Skeletal muscle satellite cell (primary cell): Measurements from ENCODE around the gene ZMIZ1.

Source experiments
- H3K27me3 ChIP-seq: 2 replicates; pipeline ENCODE4 v1.7.0; 2013; ENCODE audit warnings: low read length; ENCODE audit not compliant: control insufficient read depth, insufficient read depth
- H3K36me3 ChIP-seq: 2 replicates; pipeline ENCODE4 v1.7.0; 2013; ENCODE audit warnings: mild to moderate bottlenecking, control low read depth, low read length; ENCODE audit not compliant: insufficient read depth
- H3K4me1 ChIP-seq: 2 replicates; pipeline ENCODE4 v1.7.0; 2013; ENCODE audit warnings: low read length; ENCODE audit not compliant: control insufficient read depth, insufficient read depth
- H3K4me2 ChIP-seq: 2 replicates; pipeline ENCODE4 v1.7.0; 2013; ENCODE audit warnings: mild to moderate bottlenecking, low read length
- H3K4me3 ChIP-seq: 2 replicates; pipeline ENCODE4 v1.7.0; 2013; ENCODE audit warnings: low read length
- H3K9ac ChIP-seq: 2 replicates; pipeline ENCODE4 v1.7.0; 2013; ENCODE audit warnings: mild to moderate bottlenecking, low read depth, low read length, moderate library complexity
- H3K9me3 ChIP-seq: replicated peaks from 2 replicates; pipeline ENCODE4 v1.7.0; 2013; ENCODE audit warnings: mild to moderate bottlenecking, control low read depth, low read length

Gene ZMIZ1

DNA sequence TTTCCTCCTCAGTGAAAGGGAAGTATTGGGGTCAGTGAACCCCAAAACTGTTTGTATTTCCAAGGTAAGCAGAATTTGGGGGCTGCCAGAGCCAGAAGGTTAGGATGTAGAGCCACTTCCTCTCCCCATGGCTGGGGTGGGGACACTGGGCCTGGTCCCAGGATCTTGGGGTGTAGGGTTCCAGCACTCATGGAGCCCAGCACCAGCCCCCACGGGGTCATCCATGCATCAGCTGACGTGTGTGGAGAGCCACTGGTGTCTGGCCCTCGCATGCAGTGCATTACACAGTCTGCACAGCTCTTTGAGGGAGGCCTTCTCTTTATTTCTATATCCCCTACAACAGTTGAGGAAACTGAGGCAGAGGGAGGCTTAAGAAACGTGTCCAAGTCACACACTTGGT lies 91.4 kb downstream of the ZMIZ1 start:
- Histone ChIP-seq H3K4me1 (peaks cover 89% of the 10 kb centered on the region), H3K4me2 (peak overlapping the region; percentile 56), H3K9ac (peak overlapping the region; percentile 84), H3K27me3 (no peaks in the 10 kb centered on the region), H3K36me3 (peaks cover 39% of the 10 kb centered on the region), H3K9me3 (no peaks in the 10 kb centered on the region), H3K4me3 (no peak overlapping the region)

DNA sequence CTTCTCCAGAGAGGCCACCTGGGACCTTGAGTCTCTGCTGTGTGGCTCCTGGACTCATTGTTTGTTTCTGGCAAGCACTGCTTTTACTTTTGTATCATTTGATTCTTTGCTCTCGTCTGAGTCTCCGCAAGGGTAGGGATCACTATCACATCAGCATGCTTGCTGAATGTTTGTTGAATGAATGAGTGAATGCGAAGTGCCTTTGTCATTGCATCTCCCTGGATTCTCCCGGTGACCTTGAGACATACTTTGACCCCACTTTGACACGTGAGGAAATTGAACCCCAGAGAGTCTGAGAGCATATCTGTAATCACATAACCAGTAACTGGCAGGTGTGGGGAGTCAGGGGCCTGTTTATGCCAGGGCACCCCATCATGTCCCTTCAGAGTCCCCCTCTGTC lies 92.8 kb downstream of the ZMIZ1 start:
- H3K36me3 ChIP-seq, result peaks cover 49% of the 10 kb centered on the region
- H3K4me1 ChIP-seq, result peaks cover 85% of the 10 kb centered on the region
- H3K9me3 ChIP-seq, result no peaks in the 10 kb centered on the region

DNA sequence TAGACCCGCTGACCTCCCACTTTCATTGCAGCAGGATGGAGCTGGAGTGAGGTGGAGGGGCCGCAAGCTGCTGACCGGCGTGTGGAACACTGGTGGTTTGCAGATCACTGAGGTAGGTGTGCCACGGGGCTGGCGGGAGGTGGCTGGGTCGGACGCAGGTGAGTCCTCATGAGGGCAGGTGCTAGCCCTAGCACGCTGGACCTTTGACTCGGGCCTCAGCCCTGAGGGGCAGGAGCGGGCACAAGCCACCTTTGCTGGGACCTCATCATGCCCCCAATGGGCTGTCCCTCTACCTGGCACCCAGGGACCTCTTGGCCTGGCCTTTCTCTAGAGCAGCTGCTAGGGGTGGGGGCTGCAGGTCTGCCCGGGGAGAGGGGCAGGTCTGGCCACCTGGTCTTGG lies 93.3 kb downstream of the ZMIZ1 start:
- H3K4me3 ChIP-seq, result no peak overlapping the region
- H3K9ac ChIP-seq, result no peak overlapping the region
- peaks cover 81% of the 10 kb centered on the region for H3K4me1 ChIP-seq
- no peaks in the 10 kb centered on the region for H3K27me3 ChIP-seq
- no peak overlapping the region for H3K4me2 ChIP-seq
- H3K9me3 ChIP-seq, result no peaks in the 10 kb centered on the region
- H3K36me3 ChIP-seq, result peaks cover 53% of the 10 kb centered on the region

More for the DNA sequence above, 92.8 kb downstream of the ZMIZ1 start:
- Histone ChIP-seq H3K4me2 (no peak overlapping the region), H3K4me3 (no peak overlapping the region), H3K27me3 (no peaks in the 10 kb centered on the region), H3K9ac (no peak overlapping the region)

DNA sequence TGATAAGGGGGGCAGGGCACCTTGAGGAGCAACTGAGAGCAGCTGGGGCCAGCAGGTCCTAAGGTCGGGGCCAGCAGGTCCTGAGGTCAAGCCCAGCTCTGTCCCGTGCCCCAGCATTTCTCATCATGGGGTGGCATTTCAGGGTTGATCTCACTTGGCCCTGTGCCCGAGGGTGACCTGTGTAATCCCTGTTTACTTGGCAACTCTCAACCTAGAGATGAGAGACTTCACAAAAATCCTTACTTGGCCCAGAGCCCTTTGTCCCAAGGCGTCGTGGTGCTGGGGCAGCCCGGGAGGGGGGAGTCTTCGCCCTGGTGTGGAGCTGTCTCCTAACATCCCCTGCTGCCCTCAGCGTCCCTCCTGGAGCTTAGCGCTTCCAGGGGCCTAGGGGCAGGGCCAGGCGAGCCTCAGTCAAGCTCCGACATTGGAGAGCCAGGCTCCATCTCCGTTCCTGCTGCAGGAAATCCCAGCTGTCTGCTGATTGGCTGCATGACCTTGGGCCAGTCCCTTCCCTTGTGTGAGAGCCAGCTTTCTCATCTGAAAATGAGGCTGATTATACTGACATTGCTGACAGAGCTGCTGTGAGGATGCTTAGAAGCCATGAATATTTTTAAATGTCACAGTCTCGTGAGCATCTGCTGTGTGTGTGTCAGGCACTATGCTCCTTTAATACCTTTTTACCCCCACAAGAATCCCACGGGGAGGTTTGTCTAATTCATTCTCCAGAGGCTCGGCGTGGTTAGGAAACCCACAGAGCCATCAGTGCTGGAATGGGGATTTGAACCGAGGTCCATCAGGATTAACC lies 94.3 kb downstream of the ZMIZ1 start:
- peaks cover 70% of the 10 kb centered on the region for H3K4me1 ChIP-seq

DNA sequence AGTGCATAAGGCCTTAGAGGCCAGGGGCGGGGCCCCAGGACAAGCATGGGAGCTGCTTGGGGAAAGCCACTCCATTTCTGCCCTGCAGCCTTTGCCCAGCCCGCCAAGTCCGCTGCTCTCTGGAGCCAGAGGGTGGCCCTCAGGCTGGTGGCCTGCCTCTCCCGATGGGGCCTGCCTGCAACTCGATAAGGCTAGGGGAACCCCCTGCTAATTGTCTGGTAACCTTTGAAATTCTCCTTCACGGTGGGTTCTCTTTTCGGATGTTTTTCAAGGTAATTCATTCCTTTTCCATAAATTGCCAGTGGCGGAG lies 94.9 kb downstream of the ZMIZ1 start:
- H3K36me3 ChIP-seq, result peaks cover 69% of the 10 kb centered on the region
- no peaks in the 10 kb centered on the region for H3K9me3 ChIP-seq
- no peak overlapping the region for H3K9ac ChIP-seq
- no peak overlapping the region for H3K4me2 ChIP-seq
- H3K27me3 ChIP-seq, result no peaks in the 10 kb centered on the region
- H3K4me3 ChIP-seq, result no peak overlapping the region
- H3K4me1 ChIP-seq, result peaks cover 65% of the 10 kb centered on the region

More for the DNA sequence above, 94.3 kb downstream of the ZMIZ1 start:
- H3K9ac ChIP-seq, result no peak overlapping the region
- H3K4me3 ChIP-seq, result no peak overlapping the region
- no peaks in the 10 kb centered on the region for H3K27me3 ChIP-seq
- H3K9me3 ChIP-seq, result no peaks in the 10 kb centered on the region
- peaks cover 64% of the 10 kb centered on the region for H3K36me3 ChIP-seq
- H3K4me2 ChIP-seq, result no peak overlapping the region

DNA sequence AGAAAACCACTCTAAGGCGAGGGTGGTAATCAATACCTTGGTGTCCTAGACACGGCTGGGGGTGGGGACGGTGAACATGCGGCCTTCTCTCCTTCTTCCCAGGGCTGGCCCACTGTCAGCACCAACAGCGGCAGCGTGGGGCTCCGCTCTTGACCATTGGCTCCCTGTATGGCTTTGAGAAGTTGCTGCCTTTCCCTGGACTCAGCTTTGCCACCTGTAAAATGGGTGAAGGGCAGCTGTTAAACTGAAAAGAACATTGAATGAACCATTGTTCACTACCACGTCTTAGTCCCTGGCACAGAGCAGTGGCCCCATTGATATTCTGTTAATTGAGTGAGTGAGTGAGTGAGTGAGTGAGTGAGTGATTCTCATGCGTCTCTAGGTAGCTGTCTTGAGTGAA lies 95.3 kb downstream of the ZMIZ1 start:
- H3K4me1 ChIP-seq, result peaks cover 60% of the 10 kb centered on the region

DNA sequence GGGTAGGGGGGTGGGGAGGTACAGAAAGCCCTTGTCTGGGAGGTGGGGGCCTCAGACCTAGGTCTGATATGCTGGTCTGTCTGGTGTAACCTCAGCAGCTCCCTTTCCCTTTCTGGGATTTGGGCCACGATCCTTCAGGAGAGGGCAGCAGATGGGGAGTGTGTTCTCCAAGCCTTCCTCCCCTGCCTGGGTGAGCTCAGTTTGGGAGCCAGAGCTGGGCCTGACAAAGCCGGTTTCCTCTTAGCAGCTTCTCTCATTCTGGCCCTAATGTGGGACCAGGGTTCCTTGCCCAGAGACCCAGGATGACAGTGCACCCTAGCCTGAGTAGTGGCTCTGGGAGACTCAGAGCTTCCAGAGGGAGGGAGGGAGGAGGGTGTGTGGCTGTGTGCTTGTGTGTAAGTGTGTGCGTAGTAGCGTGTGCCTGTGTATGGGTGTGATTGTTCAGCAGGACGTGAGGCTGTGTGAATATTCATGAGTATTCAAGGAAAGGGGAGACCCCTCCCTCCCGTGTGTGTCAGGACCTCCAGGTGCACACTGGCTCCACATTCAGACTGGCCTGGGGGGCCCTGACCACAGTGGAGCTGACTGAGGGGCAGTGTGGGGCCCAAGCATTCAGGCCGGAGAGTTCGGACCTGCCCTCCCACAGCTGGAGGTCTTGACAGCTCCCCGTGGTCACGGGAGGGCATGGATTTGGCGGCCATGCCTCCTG lies 96.5 kb downstream of the ZMIZ1 start:
- Histone ChIP-seq H3K27me3 (no peaks in the 10 kb centered on the region), H3K4me1 (peaks cover 48% of the 10 kb centered on the region), H3K9me3 (no peaks in the 10 kb centered on the region), H3K36me3 (peaks cover 85% of the 10 kb centered on the region), H3K9ac (no peak overlapping the region), H3K4me2 (no peak overlapping the region), H3K4me3 (no peak overlapping the region)

More for the DNA sequence above, 95.3 kb downstream of the ZMIZ1 start:
- no peaks in the 10 kb centered on the region for H3K9me3 ChIP-seq
- peaks cover 74% of the 10 kb centered on the region for H3K36me3 ChIP-seq
- no peaks in the 10 kb centered on the region for H3K27me3 ChIP-seq
- H3K9ac ChIP-seq, result no peak overlapping the region
- H3K4me2 ChIP-seq, result no peak overlapping the region
- no peak overlapping the region for H3K4me3 ChIP-seq

DNA sequence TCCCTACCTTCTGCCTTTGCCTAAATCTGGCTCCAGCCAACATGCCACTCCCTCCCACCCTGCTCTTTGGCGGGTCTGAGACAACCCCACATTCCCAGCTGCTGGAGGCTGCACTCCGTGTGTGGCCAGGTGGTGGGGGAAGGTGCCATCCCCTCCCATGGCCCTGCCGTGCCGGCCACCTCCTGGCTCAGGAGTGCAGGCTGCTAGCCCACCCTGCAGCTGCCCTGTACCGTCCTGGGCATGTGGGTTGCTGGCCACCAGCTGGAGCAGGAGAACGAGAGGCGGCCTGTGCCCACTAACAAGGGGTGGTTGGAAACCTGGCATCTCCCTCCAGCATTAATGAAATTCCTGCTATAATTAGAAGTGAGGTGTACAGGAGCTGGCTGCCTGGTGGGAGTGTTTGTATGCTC lies 97.6 kb downstream of the ZMIZ1 start:
- peaks cover 93% of the 10 kb centered on the region for H3K36me3 ChIP-seq
- H3K9me3 ChIP-seq, result no peaks in the 10 kb centered on the region
- H3K4me1 ChIP-seq, result peaks cover 38% of the 10 kb centered on the region
- no peak overlapping the region for H3K4me2 ChIP-seq
- no peak overlapping the region for H3K4me3 ChIP-seq
- no peak overlapping the region for H3K9ac ChIP-seq
- no peaks in the 10 kb centered on the region for H3K27me3 ChIP-seq

DNA sequence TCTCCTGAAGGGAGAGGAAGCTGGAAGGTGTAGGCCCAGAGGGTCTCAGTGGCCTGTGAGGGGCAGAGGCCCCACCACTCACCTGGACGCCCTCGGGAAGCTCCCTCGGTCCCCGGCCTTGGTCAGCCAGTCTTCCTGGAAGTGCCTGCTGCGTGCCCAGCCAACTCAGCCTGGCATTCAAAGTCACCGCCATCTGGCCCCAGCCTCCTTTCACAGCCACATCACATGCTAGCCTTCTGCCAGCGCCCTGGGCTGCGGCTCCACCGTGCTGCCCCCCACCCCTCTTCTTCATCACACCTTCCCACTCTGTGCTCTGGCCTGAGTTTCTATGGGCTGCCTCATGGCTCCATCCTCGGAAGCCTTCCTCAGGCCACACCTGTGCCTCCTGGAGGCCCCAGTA lies 98.0 kb downstream of the ZMIZ1 start:
- no peak overlapping the region for H3K9ac ChIP-seq

DNA sequence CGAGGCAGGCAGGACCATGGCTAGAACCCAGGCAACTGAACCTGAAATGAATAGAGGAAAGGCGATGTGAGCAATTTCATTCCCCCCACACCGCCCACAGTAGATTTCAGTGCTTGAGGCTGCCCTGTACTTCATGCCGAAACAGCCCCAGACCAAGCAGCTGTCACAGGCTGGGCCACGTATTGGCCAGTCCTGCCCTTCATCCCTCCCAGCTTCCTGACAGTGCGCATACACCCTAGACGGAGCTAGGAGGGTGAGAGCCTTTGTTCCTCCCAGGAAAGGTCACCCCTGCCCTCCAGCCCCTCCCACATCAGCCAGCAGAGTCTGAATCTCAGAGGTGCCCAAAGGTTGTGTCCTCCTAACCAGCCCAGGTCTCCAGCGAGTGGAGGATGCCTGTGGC lies 98.8 kb downstream of the ZMIZ1 start:
- Histone ChIP-seq H3K9me3 (no peaks in the 10 kb centered on the region), H3K36me3 (peaks cover 93% of the 10 kb centered on the region)

More for the DNA sequence above, 98.0 kb downstream of the ZMIZ1 start:
- H3K4me3 ChIP-seq, result no peak overlapping the region
- peaks cover 93% of the 10 kb centered on the region for H3K36me3 ChIP-seq
- H3K4me1 ChIP-seq, result peaks cover 33% of the 10 kb centered on the region
- no peak overlapping the region for H3K4me2 ChIP-seq
- H3K9me3 ChIP-seq, result no peaks in the 10 kb centered on the region
- no peaks in the 10 kb centered on the region for H3K27me3 ChIP-seq

DNA sequence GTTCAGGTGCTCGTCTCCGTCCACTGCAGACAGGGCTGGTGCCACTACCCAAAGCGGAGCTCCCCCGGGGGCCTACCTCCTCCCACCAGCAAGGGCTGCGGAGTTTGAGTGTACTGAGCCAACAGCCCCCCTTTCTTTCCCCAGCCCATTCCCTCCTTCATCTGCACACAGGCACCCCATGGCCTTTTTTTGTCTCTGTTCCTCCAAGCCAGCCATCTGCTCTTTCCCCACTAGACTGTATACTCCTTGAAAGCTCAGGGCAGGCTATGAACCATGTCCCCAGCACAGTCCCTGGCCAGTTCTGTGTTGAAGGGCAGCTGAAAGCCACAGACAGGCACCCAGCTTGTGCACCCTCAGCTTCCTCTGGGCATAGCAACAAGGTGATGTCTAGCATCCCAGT lies 99.4 kb downstream of the ZMIZ1 start:
- H3K4me3 ChIP-seq, result no peak overlapping the region
- H3K9ac ChIP-seq, result no peak overlapping the region
- H3K36me3 ChIP-seq, result peaks cover 90% of the 10 kb centered on the region
- H3K27me3 ChIP-seq, result no peaks in the 10 kb centered on the region
- no peak overlapping the region for H3K4me2 ChIP-seq
- no peaks in the 10 kb centered on the region for H3K9me3 ChIP-seq
- peaks cover 19% of the 10 kb centered on the region for H3K4me1 ChIP-seq

More for the DNA sequence above, 98.8 kb downstream of the ZMIZ1 start:
- no peak overlapping the region for H3K9ac ChIP-seq
- H3K4me1 ChIP-seq, result peaks cover 25% of the 10 kb centered on the region
- H3K27me3 ChIP-seq, result no peaks in the 10 kb centered on the region
- H3K4me3 ChIP-seq, result no peak overlapping the region
- no peak overlapping the region for H3K4me2 ChIP-seq
